PC-3 (cell line): ENCODE measurements around the gene TBX10. TPM values are rescaled to one million over a fixed set of nuclear protein-coding genes. Genes with fewer than 3 reads are reported as not detected.

Experiments
- ATAC-seq: fragments of 200-7000 bp; cut with Tn5 transposase; 2 replicates; pipeline ENCODE4 v1.9.1; 2020; ENCODE audit warnings: mild to moderate bottlenecking, moderate library complexity
- BruUV-seq: library from RNA; stranded (reverse); fragments of 400-500 nt; replicated peaks from 2 replicates; lab custom pipeline; 2021; lab: Mats Ljungman, UMichigan
- CTCF ChIA-PET: fragments of 300-600 bp; sonication (Branson Sonifier 250); formaldehyde crosslinking; loops from one replicate; lab custom pipeline; 2022; ENCODE audit warnings: antibody characterized with exemption; lab: Charles Lee
- POLR2A ChIA-PET: fragments of 300-600 bp; sonication (Branson Sonifier 250); formaldehyde crosslinking; loops from one replicate; lab custom pipeline; 2022; ENCODE audit warnings: antibody characterized with exemption; ENCODE audit not compliant: unreplicated experiment; lab: Charles Lee
- DNase-seq: peaks from one replicate; pipeline ENCODE4 v3.0.0-alpha.2; 2015
- H2AFZ ChIP-seq: fragments of 300-600 bp; sonication (generic); 2 replicates; pipeline ENCODE4 v1.6.0; 2016; ENCODE audit warnings: antibody characterized with exemption, low read length
- H3F3A ChIP-seq: fragments of 300-600 bp; sonication (generic); one replicate; pipeline ENCODE4 v1.6.0; 2017; ENCODE audit warnings: antibody characterized with exemption, low read length, control low read depth, mild to moderate bottlenecking; ENCODE audit not compliant: unreplicated experiment
- H3K27ac ChIP-seq: fragments of 300-600 bp; sonication (generic); 2 replicates; pipeline ENCODE4 v1.5.1; 2016; ENCODE audit warnings: mild to moderate bottlenecking, low read length
- H3K27me3 ChIP-seq: fragments of 300-600 bp; sonication (generic); 2 replicates; pipeline ENCODE4 v1.6.1; 2016; ENCODE audit warnings: low read length, mixed read lengths
- H3K36me3 ChIP-seq: fragments of 300-600 bp; sonication (generic); 2 replicates; pipeline ENCODE4 v1.6.1; 2016; ENCODE audit warnings: low read depth, mixed run types, low read length, mixed read lengths
- H3K4me1 ChIP-seq: fragments of 300-600 bp; sonication (generic); 2 replicates; pipeline ENCODE4 v1.5.1; 2016; ENCODE audit warnings: low read length; ENCODE audit not compliant: insufficient read depth
- H3K4me2 ChIP-seq: fragments of 300-600 bp; sonication (generic); 2 replicates; pipeline ENCODE4 v1.6.0; 2016; ENCODE audit warnings: low read length
- H3K4me3 ChIP-seq: fragments of 300-600 bp; sonication (generic); 2 replicates; pipeline ENCODE4 v1.5.1; 2016; ENCODE audit warnings: mild to moderate bottlenecking, low read length, mixed read lengths
- H3K79me2 ChIP-seq: fragments of 300-600 bp; sonication (generic); 2 replicates; pipeline ENCODE4 v1.6.1; 2017; ENCODE audit warnings: low read length, mixed read lengths
- H3K9ac ChIP-seq: fragments of 300-600 bp; sonication (generic); 2 replicates; pipeline ENCODE4 v1.6.0; 2016; ENCODE audit warnings: mild to moderate bottlenecking, low read length
- H3K9me2 ChIP-seq: fragments of 300-600 bp; sonication (generic); replicated peaks from 2 replicates; pipeline ENCODE4 v1.6.1; 2016; ENCODE audit warnings: mixed run types, low read length, mixed read lengths
- H3K9me3 ChIP-seq: fragments of 300-600 bp; sonication (generic); 2 replicates; pipeline ENCODE4 v1.6.1; 2016; ENCODE audit warnings: low read length, mixed read lengths
- H4K20me1 ChIP-seq: fragments of 300-600 bp; sonication (generic); 2 replicates; pipeline ENCODE4 v1.6.1; 2016; ENCODE audit warnings: low read length, mixed read lengths
- EZH2 ChIP-seq: fragments of 300-600 bp; sonication (generic); IDR thresholded peaks from one replicate; pipeline ENCODE4 v1.6.1; 2017; ENCODE audit warnings: antibody characterized with exemption, mild to moderate bottlenecking, low read length; ENCODE audit not compliant: unreplicated experiment
- EZH2phosphoT487 ChIP-seq: fragments of 300-600 bp; sonication (generic); IDR thresholded peaks from 2 replicates; pipeline ENCODE4 v1.6.1; 2018; ENCODE audit warnings: mild to moderate bottlenecking, antibody characterized with exemption, low read length, borderline replicate concordance
- intact Hi-C: fragments of 100-400 bp; cut with micrococcal nuclease; formaldehyde crosslinking; loops from 2 replicates; pipeline ENCODE4 v1.9.0; 2023
- total RNA-seq: library from RNA; depleted of rRNA; stranded (reverse); fragments of >200 nt; gene quantifications from 2 replicates; pipeline ENCODE4 v1.2.3, GENCODE V29; 2014
- TF ChIP-seq, protein P1 (sequence below): fragments of 300-600 bp; sonication (generic); conservative IDR thresholded peaks from 2 replicates; pipeline ENCODE4 v1.5.1; 2017; ENCODE audit warnings: antibody characterized with exemption, low read depth, mild to moderate bottlenecking, low read length

Gene TBX10
- total RNA-seq, 1 experiment from 2014 or later, result not detected

DNA sequence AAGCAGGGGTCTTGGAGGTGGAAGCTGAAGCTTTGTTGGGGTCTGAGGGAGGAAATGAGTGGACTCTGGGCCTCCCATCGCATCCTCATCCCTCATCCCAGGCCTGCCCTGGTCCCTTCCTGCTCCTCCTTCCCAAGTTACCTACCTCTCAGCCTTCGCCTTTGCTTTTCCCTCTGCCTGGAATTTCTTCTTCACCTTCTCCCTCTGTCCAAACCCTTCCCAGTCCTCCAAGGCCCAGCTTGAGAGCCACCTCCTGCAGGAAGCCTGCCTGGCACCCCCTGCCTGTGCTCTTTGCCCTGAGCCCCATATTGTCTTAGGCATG is 7.7 kb downstream of the TBX10 start:
- no TSS peak for BruUV-seq
- Histone ChIP-seq H3F3A (no peaks in the 10 kb centered on the region), H3K9me3 (no peaks in the 10 kb centered on the region), H3K9me2 (no peaks in the 10 kb centered on the region), H3K4me2 (no peak overlapping the region), H3K36me3 (no peaks in the 10 kb centered on the region), H3K4me3 (no peak overlapping the region), H3K79me2 (no peaks in the 10 kb centered on the region), H2AFZ (no peak overlapping the region), H3K27me3 (no peaks in the 10 kb centered on the region), H3K4me1 (peaks cover 18% of the 10 kb centered on the region), H3K27ac (no peak overlapping the region), H3K9ac (no peak overlapping the region), H4K20me1 (no peaks in the 10 kb centered on the region)
- DNase-seq (no peak), ATAC-seq (no peak)
- ChIA-PET POLR2A (no interaction called here), CTCF (no interaction called here)
- no peak for TF ChIP-seq EZH2phosphoT487
- TF ChIP-seq, protein P1, sequence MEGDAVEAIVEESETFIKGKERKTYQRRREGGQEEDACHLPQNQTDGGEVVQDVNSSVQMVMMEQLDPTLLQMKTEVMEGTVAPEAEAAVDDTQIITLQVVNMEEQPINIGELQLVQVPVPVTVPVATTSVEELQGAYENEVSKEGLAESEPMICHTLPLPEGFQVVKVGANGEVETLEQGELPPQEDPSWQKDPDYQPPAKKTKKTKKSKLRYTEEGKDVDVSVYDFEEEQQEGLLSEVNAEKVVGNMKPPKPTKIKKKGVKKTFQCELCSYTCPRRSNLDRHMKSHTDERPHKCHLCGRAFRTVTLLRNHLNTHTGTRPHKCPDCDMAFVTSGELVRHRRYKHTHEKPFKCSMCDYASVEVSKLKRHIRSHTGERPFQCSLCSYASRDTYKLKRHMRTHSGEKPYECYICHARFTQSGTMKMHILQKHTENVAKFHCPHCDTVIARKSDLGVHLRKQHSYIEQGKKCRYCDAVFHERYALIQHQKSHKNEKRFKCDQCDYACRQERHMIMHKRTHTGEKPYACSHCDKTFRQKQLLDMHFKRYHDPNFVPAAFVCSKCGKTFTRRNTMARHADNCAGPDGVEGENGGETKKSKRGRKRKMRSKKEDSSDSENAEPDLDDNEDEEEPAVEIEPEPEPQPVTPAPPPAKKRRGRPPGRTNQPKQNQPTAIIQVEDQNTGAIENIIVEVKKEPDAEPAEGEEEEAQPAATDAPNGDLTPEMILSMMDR, result no peak
- no peak for TF ChIP-seq EZH2
- intact Hi-C loops, result no loop called here

- no peak overlapping the region for H2AFZ ChIP-seq
- no peak overlapping the region for H3K4me3 ChIP-seq
- no peaks in the 10 kb centered on the region for H3F3A ChIP-seq
- no TSS peak for BruUV-seq
- no peaks in the 10 kb centered on the region for H3K36me3 ChIP-seq
- H3K9me2 ChIP-seq, result no peaks in the 10 kb centered on the region
- no peak overlapping the region for H3K27ac ChIP-seq
- H3K4me2 ChIP-seq, result no peak overlapping the region
- TF ChIP-seq EZH2 (no peak), EZH2phosphoT487 (no peak)
- TF ChIP-seq, protein P1, result no peak
- ChIA-PET POLR2A (no interaction called here), CTCF (no interaction called here)
- H3K79me2 ChIP-seq, result no peaks in the 10 kb centered on the region
- DNase-seq (no peak), ATAC-seq (no peak)
- peaks cover 18% of the 10 kb centered on the region for H3K4me1 ChIP-seq
- no peaks in the 10 kb centered on the region for H3K9me3 ChIP-seq
- H4K20me1 ChIP-seq, result no peaks in the 10 kb centered on the region
- intact Hi-C loops, result no loop called here
- no peak overlapping the region for H3K9ac ChIP-seq
- no peaks in the 10 kb centered on the region for H3K27me3 ChIP-seq
These were observed 8.2 kb downstream of the TBX10 start for GRCh38 chr11:67631411-67631810.

GRCh38 chr11:67630943-67631331 is 8.6 kb downstream of the TBX10 start:
- intact Hi-C loops, result loop anchor here (1.0 kb wide), 1 partner anchor 28 kb away; no protein-coding TSS in a partner anchor
- Histone ChIP-seq H2AFZ (peak overlapping the region; percentile 93), H3K9ac (peak overlapping the region; percentile 76), H3K27me3 (no peaks in the 10 kb centered on the region), H3K4me2 (peak overlapping the region; percentile 98), H3K36me3 (no peaks in the 10 kb centered on the region), H3F3A (no peaks in the 10 kb centered on the region), H3K9me2 (no peaks in the 10 kb centered on the region), H3K27ac (no peak overlapping the region), H4K20me1 (no peaks in the 10 kb centered on the region), H3K9me3 (no peaks in the 10 kb centered on the region), H3K4me1 (peaks cover 18% of the 10 kb centered on the region), H3K79me2 (no peaks in the 10 kb centered on the region), H3K4me3 (peak overlapping the region; percentile 92)
- ATAC-seq (no peak), DNase-seq (no peak)
- TF ChIP-seq EZH2phosphoT487 (no peak), EZH2 (no peak)
- TF ChIP-seq, protein P1, result no peak; the same call in 1 of the 2 replicates
- ChIA-PET POLR2A (no interaction called here), CTCF (interaction anchor here (1.6 to 2.9 kb wide), 3 partner anchors 10 to 28 kb away, joined by 4 to 32 read pairs (median 7); no protein-coding TSS in a partner anchor)
- BruUV-seq, result no TSS peak
